Right hindlimb (tissue), 1 donor: ENCODE data around the gene DNAH7.

Experiments used
- DNase-seq: peaks from one replicate; pipeline ENCODE4 v3.0.0-alpha.2; 2018

DNAH7 gene

DNA sequence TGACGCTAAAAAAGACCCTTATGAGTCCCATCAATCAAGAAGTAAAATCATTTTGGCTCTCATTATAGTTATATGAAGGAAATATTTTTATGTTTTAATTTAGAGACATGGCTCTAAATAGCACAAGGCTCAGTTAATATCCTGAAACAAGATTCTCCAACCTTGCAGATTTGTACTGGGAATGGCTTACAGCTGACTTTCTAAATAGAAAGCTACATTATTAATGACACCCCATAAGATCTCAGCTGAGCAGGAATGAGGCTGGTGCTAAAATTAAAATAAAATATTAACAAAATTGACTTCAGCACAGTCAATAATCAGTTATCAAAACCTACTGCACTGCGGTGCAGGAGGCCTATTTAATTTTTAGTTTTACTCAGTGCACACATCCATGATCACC is 274.8 kb downstream of the DNAH7 start:
- DNase-seq, result no peak

DNA sequence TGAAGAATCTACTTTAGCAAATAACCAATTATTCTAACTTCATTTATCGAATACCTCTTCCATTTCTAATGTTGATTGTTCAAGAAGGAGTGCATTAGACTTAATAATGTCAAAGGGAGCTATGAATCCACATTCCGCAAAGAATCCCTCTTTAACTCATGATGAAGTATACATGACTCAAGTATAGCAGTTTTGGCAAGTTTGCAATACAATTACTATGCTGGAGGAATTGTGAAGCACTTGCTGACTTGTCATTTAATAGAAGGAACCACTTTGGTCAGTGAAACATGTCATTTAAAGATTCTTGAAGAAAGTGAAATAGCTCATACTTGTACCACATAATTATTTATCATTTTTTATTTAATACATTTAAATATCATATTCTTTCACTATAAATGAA is 286.5 kb downstream of the DNAH7 start:
- DNase-seq, result no peak

DNA sequence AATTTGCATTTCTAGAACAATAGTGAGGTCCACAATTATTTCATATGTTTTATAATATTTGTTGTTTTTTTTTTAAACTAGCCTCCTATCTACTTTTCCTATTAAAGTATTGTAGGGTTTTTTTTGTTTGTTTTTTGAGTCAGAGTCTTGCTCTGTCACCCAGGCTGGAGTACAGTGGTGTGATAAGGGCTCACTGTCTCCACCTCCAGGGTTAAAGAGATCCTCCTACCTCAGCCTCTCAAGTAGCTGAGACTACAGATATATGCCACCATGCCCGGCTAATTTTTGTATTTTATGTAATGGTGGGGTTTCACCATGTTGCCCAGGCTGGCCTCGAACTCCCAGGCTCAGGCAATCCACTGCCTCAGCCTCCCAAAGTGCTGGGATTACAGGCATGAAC is 289.1 kb downstream of the DNAH7 start:
- DNase-seq, result no peak

GRCh38 chr2:195769975-195770374 is 298.7 kb downstream of the DNAH7 start:
- no peak for DNase-seq

GRCh38 chr2:195768431-195768830 is 300.2 kb downstream of the DNAH7 start:
- no peak for DNase-seq

DNA sequence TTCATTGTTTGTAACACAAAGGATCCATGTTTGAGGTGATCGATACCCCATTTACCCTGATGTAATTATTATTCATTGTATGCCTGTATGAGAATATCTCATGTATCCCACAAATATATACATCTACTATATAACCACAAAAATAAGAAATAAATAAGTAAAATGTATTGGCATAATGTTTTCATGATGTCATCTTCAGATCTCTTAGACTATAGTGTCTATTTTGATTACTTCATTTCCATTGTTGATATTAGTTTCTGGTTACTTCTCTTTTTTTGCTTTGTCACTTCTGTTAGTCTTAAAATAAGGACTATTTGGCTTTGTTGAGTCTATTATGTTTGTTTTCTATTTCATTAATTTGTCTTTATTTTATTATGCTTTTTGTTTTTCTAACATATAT is 301.9 kb downstream of the DNAH7 start:
- DNase-seq, result no peak

GRCh38 chr2:195763866-195764265 is 304.8 kb downstream of the DNAH7 start:
- no peak for DNase-seq

DNA sequence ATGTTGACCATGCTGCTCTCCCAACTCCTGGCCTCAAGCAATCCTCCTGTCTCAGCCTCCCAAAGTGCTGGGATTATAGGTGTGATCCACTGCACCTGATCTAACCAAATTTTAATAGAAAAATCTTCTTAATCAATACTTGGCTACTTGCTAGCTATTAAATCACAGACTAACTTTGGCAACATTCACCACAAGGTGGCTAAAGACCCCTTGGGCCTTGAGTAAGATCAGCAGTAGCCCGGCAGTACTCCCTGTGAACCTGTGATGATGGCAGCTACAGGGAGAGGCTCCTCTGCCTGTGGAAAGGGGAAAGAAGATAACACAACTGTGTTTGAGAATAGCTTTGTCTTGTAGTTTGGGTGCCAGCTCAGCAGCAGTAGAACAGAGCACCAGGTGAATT is 308.8 kb downstream of the DNAH7 start:
- DNase-seq, result no peak

- no peak for DNase-seq
Observed at GRCh38 chr2:195758846-195759245, 309.8 kb downstream of the DNAH7 start.

GRCh38 chr2:195756218-195756942 is 312.3 kb downstream of the DNAH7 start:
- DNase-seq, result no peak

GRCh38 chr2:195741191-195741590 is 327.4 kb downstream of the DNAH7 start:
- DNase-seq, result no peak

GRCh38 chr2:195737511-195738325 is 330.9 kb downstream of the DNAH7 start:
- no peak for DNase-seq

GRCh38 chr2:195735347-195735746 is 333.3 kb downstream of the DNAH7 start:
- no peak for DNase-seq

DNA sequence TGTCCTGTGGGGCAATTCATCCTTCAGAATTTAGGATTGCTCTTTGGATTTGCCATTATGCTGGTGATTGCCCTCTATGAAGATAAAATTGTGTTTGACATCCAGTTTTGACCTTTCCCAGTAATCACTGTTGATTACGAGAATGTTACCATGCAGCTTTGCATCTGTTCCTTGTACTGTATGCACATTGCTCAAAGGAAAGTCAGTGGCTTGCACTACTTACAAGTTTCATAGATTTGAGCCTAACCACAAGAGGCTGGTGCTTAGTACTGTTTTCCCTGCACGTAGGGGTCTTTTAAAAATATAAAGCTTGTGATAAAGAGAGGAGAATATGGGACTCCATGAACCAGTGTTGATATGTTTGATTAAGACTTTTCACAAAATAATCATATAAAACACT is 333.7 kb downstream of the DNAH7 start:
- no peak for DNase-seq

- no peak for DNase-seq
Observed at GRCh38 chr2:195734395-195734794, 334.2 kb downstream of the DNAH7 start.

DNA sequence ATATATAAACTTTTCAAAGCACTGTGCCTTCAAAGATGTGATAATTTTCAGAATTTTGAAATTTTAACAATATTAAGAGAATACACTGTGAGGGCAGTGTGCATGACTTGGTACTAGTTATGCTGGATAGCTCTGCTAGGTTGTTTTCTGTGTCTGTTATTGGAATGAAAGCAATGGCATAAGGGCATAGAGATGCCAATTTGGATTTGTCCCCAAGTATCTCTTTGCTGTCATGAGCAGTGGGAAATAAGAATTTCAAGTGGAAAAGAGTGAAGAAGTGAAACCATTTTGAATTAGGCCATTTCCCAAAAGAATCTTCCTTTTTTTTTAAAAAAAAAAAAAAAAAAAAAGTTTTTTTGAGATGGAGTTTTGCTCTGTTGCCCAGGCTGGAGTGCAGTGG is 334.8 kb downstream of the DNAH7 start:
- DNase-seq, result no peak

- DNase-seq, result no peak
Observed at GRCh38 chr2:195732574-195732973, 336.1 kb downstream of the DNAH7 start.

- DNase-seq, result no peak
Observed at GRCh38 chr2:195730912-195731311, 337.7 kb downstream of the DNAH7 start.

DNA sequence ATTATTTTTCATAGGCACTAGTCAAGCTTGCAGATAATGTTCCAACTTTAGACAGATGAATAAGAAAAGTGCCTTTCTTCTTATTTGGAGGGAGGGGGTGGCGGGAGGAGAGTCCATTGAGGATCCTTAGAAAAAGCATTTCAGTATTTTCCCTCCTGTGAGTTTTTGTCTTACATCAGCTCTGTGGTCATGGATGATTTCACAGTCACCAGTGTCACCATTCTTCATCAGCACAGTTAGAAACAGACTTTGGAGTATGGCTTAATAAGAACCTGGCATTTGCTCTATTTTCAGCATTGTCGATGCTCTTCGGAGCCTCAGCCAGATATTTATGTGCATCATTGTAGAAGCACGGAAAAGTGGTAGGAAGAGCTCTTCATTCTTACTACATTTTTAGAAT is 341.5 kb downstream of the DNAH7 start:
- no peak for DNase-seq

- no peak for DNase-seq
Observed at GRCh38 chr2:195722075-195722474, 346.6 kb downstream of the DNAH7 start.

GRCh38 chr2:195721042-195721441 is 347.6 kb downstream of the DNAH7 start:
- no peak for DNase-seq

DNA sequence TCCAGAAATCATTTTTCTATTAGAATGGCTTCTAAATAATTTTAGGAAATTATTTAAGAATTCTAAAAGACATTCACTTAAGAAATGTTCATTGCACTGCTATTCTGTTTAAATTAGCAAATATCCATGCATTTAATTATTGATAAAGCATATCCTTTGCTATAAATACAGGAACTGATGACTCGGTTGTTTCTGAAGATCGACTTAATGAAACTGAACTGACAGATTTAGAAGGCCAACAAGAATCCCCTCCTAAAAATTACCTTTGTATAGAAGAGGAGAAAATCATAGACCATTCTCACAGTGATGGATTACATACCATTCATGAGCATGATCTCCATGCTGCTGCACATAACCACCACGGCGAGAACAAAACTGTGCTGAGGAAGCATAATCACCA is 352.2 kb downstream of the DNAH7 start:
- no peak for DNase-seq

DNA sequence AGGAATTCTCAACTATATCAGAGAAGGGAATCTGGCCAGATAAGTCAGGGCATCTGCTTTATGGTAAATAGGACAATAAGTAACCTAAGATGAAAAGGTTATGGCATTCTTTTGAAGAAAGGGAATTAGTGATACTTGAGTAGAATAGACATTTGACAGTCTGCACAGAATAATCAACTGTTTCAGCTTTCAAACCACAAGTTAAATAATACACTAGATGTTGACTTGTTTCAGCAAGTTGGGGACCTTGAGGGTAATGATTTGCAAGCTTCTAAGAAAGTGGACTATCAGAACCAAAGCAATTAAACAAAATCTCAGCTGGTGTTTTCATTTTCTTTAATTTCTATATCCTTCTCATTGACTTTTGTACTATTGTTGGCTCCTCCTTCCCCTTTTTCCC is 357.2 kb downstream of the DNAH7 start:
- DNase-seq, result no peak
